Stomach smooth muscle (tissue), 2 donors: ENCODE results near the gene CCDC188.

ENCODE experiments used
- H3K27ac ChIP-seq: one replicate; pipeline ENCODE4 v1.7.0; 2013; ENCODE audit warnings: mild to moderate bottlenecking, low read length, inconsistent platforms
- H3K27me3 ChIP-seq, 2 donors: one replicate each; pipeline ENCODE4 v1.7.0; 2013; ENCODE audit warnings: low read length in 2 of 2; ENCODE audit not compliant: insufficient read depth in 2 of 2, control insufficient read depth in 1 of 2
- H3K36me3 ChIP-seq, 2 donors: one replicate each; pipeline ENCODE4 v1.7.0; 2013; ENCODE audit warnings: low read length in 2 of 2; ENCODE audit not compliant: control insufficient read depth in 2 of 2, insufficient read depth in 2 of 2
- H3K4me1 ChIP-seq: one replicate; pipeline ENCODE4 v1.7.0; 2013; ENCODE audit warnings: low read length; ENCODE audit not compliant: control insufficient read depth, insufficient read depth
- H3K4me3 ChIP-seq, 2 donors: one replicate each; pipeline ENCODE4 v1.7.0; 2013; ENCODE audit warnings: low read length in 2 of 2
- H3K9ac ChIP-seq, 2 donors: one replicate each; pipeline ENCODE4 v1.7.0; 2013; ENCODE audit warnings: low read length in 2 of 2, mild to moderate bottlenecking in 1 of 2
- H3K9me3 ChIP-seq, 2 donors: one replicate each; pipeline ENCODE4 v1.7.0; 2013; ENCODE audit warnings: low read length in 2 of 2; ENCODE audit not compliant: control insufficient read depth in 2 of 2
- donor health status: healthy.
- donor health status: Pancreatic carcinoma.

The CCDC188 gene

GRCh38 chr22:20127318-20127868 lies 23.5 kb downstream of the CCDC188 start:
- no peaks in the 10 kb centered on the region for H3K27me3 ChIP-seq
- no peaks in the 10 kb centered on the region for H3K9me3 ChIP-seq
- no peak overlapping the region for H3K9ac ChIP-seq
- H3K36me3 ChIP-seq, result peaks cover 7 to 27% of the 10 kb centered on the region in 2 donors
- H3K4me1 ChIP-seq, result peaks cover 14% of the 10 kb centered on the region
- H3K27ac ChIP-seq, result peak overlapping the region; percentile 6
- H3K4me3 ChIP-seq, result no peak overlapping the region

- Histone ChIP-seq H3K27me3 (no peaks in the 10 kb centered on the region), H3K4me1 (peaks cover 11% of the 10 kb centered on the region), H3K27ac (no peak overlapping the region), H3K9ac (no peak overlapping the region), H3K36me3 (peaks cover 12 to 33% of the 10 kb centered on the region in 2 donors), H3K4me3 (no peak overlapping the region), H3K9me3 (no peaks in the 10 kb centered on the region)
Observed at GRCh38 chr22:20126284-20127029, 24.4 kb downstream of the CCDC188 start.

GRCh38 chr22:20125201-20126174 lies 25.4 kb downstream of the CCDC188 start:
- peaks cover 7% of the 10 kb centered on the region for H3K4me1 ChIP-seq
- H3K4me3 ChIP-seq, result no peak overlapping the region
- peaks cover 12 to 33% of the 10 kb centered on the region in 2 donors for H3K36me3 ChIP-seq
- H3K9me3 ChIP-seq, result no peaks in the 10 kb centered on the region
- H3K9ac ChIP-seq, result no peak overlapping the region
- no peak overlapping the region for H3K27ac ChIP-seq
- H3K27me3 ChIP-seq, result no peaks in the 10 kb centered on the region

GRCh38 chr22:20124083-20124787 lies 26.6 kb downstream of the CCDC188 start:
- Histone ChIP-seq H3K27me3 (no peaks in the 10 kb centered on the region), H3K9me3 (no peaks in the 10 kb centered on the region), H3K36me3 (peaks cover 20 to 42% of the 10 kb centered on the region in 2 donors), H3K4me3 (no peak overlapping the region), H3K9ac (no peak overlapping the region), H3K27ac (no peak overlapping the region), H3K4me1 (peaks cover 6% of the 10 kb centered on the region)

GRCh38 chr22:20123366-20124082 lies 27.3 kb downstream of the CCDC188 start:
- Histone ChIP-seq H3K9me3 (no peaks in the 10 kb centered on the region), H3K4me1 (peaks cover 12% of the 10 kb centered on the region), H3K36me3 (peaks cover 20 to 47% of the 10 kb centered on the region in 2 donors), H3K9ac (no peak overlapping the region), H3K27me3 (no peaks in the 10 kb centered on the region), H3K27ac (no peak overlapping the region), H3K4me3 (no peak overlapping the region)

GRCh38 chr22:20121856-20122415 lies 28.9 kb downstream of the CCDC188 start:
- Histone ChIP-seq H3K4me3 (no peak overlapping the region), H3K4me1 (peaks cover 17% of the 10 kb centered on the region), H3K36me3 (peaks cover 20 to 44% of the 10 kb centered on the region in 2 donors), H3K27me3 (no peaks in the 10 kb centered on the region), H3K27ac (no peak overlapping the region), H3K9me3 (no peaks in the 10 kb centered on the region), H3K9ac (no peak overlapping the region)

- peaks cover 33% of the 10 kb centered on the region for H3K4me1 ChIP-seq
- peaks cover 22 to 33% of the 10 kb centered on the region in 2 donors for H3K36me3 ChIP-seq
- no peaks in the 10 kb centered on the region for H3K9me3 ChIP-seq
- no peaks in the 10 kb centered on the region for H3K27me3 ChIP-seq
- H3K9ac ChIP-seq, result peak overlapping the region; percentile 71 to 77
- peak overlapping the region; percentile 70 to 90 for H3K4me3 ChIP-seq
- peak overlapping the region; percentile 46 for H3K27ac ChIP-seq
Observed at GRCh38 chr22:20118300-20119020, 32.4 kb downstream of the CCDC188 start.

GRCh38 chr22:20117633-20118299 lies 33.1 kb downstream of the CCDC188 start:
- Histone ChIP-seq H3K4me3 (peak overlapping the region; percentile 70 to 90), H3K27me3 (no peaks in the 10 kb centered on the region), H3K9me3 (no peaks in the 10 kb centered on the region), H3K36me3 (peaks cover 28 to 35% of the 10 kb centered on the region in 2 donors), H3K9ac (peak overlapping the region; percentile 71 to 77), H3K27ac (peak overlapping the region; percentile 46), H3K4me1 (peaks cover 33% of the 10 kb centered on the region)
